22Rv1 (cell line): ENCODE results near the gene C20orf202.
A peak's percentile ranks its signal among the peaks of the same experiment; 100 is the strongest.

ENCODE experiments used
- H3K27ac ChIP-seq: fragments of 450-650 bp; 2 replicates; pipeline ENCODE4 v1.5.1; 2017
- CTCF ChIP-seq: fragments of 450-650 bp; IDR thresholded peaks from 2 replicates; pipeline ENCODE4 v1.5.1; 2017; ENCODE audit warnings: mild to moderate bottlenecking
- ZFX ChIP-seq: fragments of 450-650 bp; IDR thresholded peaks from 2 replicates; pipeline ENCODE4 v1.6.1; 2017; ENCODE audit warnings: antibody characterized with exemption, borderline replicate concordance

Gene C20orf202

DNA sequence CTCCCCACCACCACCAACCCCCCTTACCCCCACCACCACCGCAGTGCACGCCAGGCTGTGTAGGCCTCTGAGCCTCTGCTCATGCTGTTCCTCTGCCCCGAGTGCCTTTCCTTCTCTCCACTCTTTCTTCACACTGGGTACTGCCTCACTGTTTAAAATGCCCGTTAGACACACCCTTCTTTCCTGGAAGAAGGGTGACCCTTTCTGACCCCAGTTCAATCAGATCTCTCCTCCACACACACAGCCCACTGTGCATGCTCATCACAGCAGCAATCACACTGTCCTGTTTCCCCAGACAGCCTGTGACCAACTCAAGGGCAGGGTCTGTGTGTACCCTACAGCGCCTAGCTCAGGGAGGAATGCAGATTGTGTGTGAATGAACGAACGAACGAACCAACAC, 28.5 kb upstream of the C20orf202 start:
- no peak overlapping the region for H3K27ac ChIP-seq
- TF ChIP-seq ZFX (no peak), CTCF (no peak)

DNA sequence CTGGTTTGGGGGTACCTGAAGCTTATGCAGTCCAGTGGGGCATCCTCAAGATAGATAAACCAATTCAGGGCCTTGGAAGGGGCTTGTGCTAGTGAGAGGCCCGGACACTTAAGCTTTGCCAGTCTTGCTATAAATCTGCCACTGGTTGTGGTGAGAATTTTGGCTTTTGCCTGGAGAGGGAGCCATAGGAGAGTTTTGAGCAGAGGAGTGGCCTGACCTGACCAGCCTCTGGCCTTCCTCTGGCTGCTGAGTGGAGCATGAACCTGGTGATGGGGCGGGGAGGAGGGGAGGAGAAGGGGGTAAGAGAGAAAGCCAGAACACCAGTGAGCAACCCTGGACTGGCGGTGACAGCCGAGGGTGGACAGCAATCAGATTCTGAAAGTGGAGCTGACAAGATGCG, 25.6 kb upstream of the C20orf202 start:
- TF ChIP-seq CTCF (peak; percentile 44), ZFX (no peak)
- H3K27ac ChIP-seq: no peak overlapping the region

- TF ChIP-seq ZFX (no peak), CTCF (no peak)
- H3K27ac ChIP-seq: no peak overlapping the region
Observed at GRCh38 chr20:1178103-1178502, 25.2 kb upstream of the C20orf202 start.

DNA sequence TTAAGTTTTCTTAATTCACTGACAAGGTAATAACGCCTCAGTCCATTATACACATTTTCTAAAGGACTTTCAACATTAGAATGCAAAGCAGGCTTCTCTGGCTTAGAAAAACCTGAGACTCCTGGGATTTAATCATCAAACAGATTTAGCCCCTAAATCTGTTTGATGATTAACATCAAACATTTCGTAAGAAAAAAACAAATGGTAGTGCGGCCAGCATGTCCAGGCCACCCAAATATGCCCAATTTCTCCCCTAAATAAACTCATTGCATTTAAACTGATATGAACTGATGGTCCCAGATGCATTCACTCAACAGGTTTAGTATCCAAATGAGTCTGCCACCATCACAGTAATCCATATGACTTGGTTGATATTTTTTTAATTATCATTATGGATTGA, 24.6 kb upstream of the C20orf202 start:
- no peak for TF ChIP-seq ZFX
- TF ChIP-seq CTCF: no peak
- no peak overlapping the region for H3K27ac ChIP-seq

GRCh38 chr20:1180949-1181348, 22.3 kb upstream of the C20orf202 start:
- TF ChIP-seq CTCF: no peak
- TF ChIP-seq ZFX: no peak
- no peak overlapping the region for H3K27ac ChIP-seq

DNA sequence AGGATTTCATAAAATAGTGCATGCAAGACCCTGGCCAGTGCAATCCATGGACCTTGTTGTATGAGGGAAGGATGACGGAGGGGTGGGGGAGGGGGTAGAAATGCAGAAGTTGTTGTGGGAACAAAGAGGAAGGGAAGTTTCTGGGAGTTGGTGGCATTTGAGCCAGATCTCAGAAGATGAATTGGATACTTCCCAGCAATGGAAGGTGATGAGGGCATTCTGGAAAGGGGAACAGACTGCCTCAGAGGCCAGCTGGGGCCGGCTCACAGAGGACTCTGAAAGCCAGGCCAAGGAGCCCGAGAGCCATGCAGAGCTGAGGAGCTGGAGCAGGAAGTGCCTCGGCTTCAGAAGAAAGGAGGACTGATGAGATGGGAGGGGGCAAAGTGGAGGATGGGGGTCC, 21.1 kb upstream of the C20orf202 start:
- no peak overlapping the region for H3K27ac ChIP-seq
- no peak for TF ChIP-seq CTCF
- TF ChIP-seq ZFX: no peak

GRCh38 chr20:1183153-1183552, 20.1 kb upstream of the C20orf202 start:
- TF ChIP-seq ZFX: no peak
- TF ChIP-seq CTCF: no peak
- no peak overlapping the region for H3K27ac ChIP-seq
